HepG2 (cell line): ENCODE results near the gene ADAMTS2. TPM values are rescaled to one million over a fixed set of nuclear protein-coding genes. Genes with fewer than 3 reads are reported as not detected.

ENCODE experiments used
- AHDC1 ChIP-seq: sonication (generic); formaldehyde crosslinking; IDR thresholded peaks from 2 replicates; pipeline ENCODE4 v1.5.1; 2020; ENCODE audit warnings: mild to moderate bottlenecking, missing genetic modification reagents, borderline replicate concordance
- ATAD3A ChIP-seq: sonication (generic); formaldehyde crosslinking; IDR thresholded peaks from 2 replicates; pipeline ENCODE4 v1.4.0; 2020; ENCODE audit warnings: missing genetic modification reagents
- EED ChIP-seq: sonication (generic); formaldehyde crosslinking; IDR thresholded peaks from 2 replicates; pipeline ENCODE4 v1.5.0; 2020; ENCODE audit warnings: mild to moderate bottlenecking, missing genetic modification reagents
- ZBTB4 ChIP-seq: sonication (generic); formaldehyde crosslinking; IDR thresholded peaks from 2 replicates; pipeline ENCODE4 v1.4.0; 2020; ENCODE audit warnings: missing genetic modification reagents, mild to moderate bottlenecking, borderline replicate concordance
- ZNF674 ChIP-seq: sonication (generic); formaldehyde crosslinking; IDR thresholded peaks from 2 replicates; pipeline ENCODE4 v1.5.0; 2020; ENCODE audit warnings: low read depth, mild to moderate bottlenecking, missing genetic modification reagents
- ZNF839 ChIP-seq: sonication (generic); formaldehyde crosslinking; IDR thresholded peaks from 2 replicates; pipeline ENCODE4 v1.4.0; 2020; ENCODE audit warnings: missing genetic modification reagents, mild to moderate bottlenecking, borderline replicate concordance
- polyA plus RNA-seq, 8 experiments: library from polyadenylated mRNA; depleted of rRNA in 3 of 8; stranded (reverse) in 7 of 8; unstranded in 1 of 8; fragments of >200 nt; fragmentation: Illumina TruSeq in 4 of 8; extraction: Trizol in 4 of 8; gene quantifications; 2 replicates each; pipeline versions ENCODE4 v1.2.1 to v1.2.3, GENCODE V29; 2011 to 2016; ENCODE audit warnings: low read depth in 4 of 8, missing spikeins in 1 of 8, mixed read lengths in 1 of 8; ENCODE audit not compliant: insufficient read depth in 1 of 8
- total RNA-seq, 5 experiments: library from RNA; depleted of rRNA; stranded (reverse); fragments of >200 nt; fragmentation: Illumina TruSeq; extraction: Trizol; gene quantifications; 2 replicates each; pipeline ENCODE4 v1.2.3, GENCODE V29; 2016; ENCODE audit warnings: low read depth in 1 of 5

The ADAMTS2 gene
- total and polyA plus RNA-seq, 2 of the 13 experiments (the other 11 are each of a cell fraction or from before 2014, with no cell fraction given): 0.24 to 3.5 TPM

GRCh38 chr5:179138568-179138925, 206.7 kb downstream of the ADAMTS2 start (continued):
- TF ChIP-seq AHDC1 (CRISPR knock-in tag): no peak
- no peak for TF ChIP-seq EED (CRISPR knock-in tag)
- no peak for TF ChIP-seq ZBTB4
- TF ChIP-seq ZNF674: no peak
- TF ChIP-seq ZNF839 (CRISPR knock-in tag): no peak
- TF ChIP-seq ATAD3A (CRISPR knock-in tag): no peak
- TF ChIP-seq, all 625 proteins: peak for 0
